Parathyroid adenoma (tissue), 2 donors: ENCODE measurements around the gene BTBD10.

Experiments
- H2AFZ ChIP-seq: fragments of 300-600 bp; sonication (generic); one replicate; pipeline ENCODE4 v1.7.0; 2017; ENCODE audit warnings: antibody characterized with exemption, mild to moderate bottlenecking
- H3K27ac ChIP-seq: fragments of 300-600 bp; sonication (generic); one replicate; pipeline ENCODE4 v1.7.0; 2017
- H3K27me3 ChIP-seq: fragments of 300-600 bp; sonication (generic); one replicate; pipeline ENCODE4 v1.7.0; 2017; ENCODE audit warnings: low read length; ENCODE audit not compliant: control insufficient read depth, insufficient read depth
- H3K36me3 ChIP-seq: fragments of 300-600 bp; sonication (generic); one replicate; pipeline ENCODE4 v1.7.0; 2017; ENCODE audit warnings: low read length; ENCODE audit not compliant: control insufficient read depth, insufficient read depth
- H3K4me1 ChIP-seq: fragments of 300-600 bp; sonication (generic); one replicate; pipeline ENCODE4 v1.7.0; 2017; ENCODE audit warnings: control low read depth
- H3K4me2 ChIP-seq: fragments of 300-600 bp; sonication (generic); one replicate; pipeline ENCODE4 v1.7.0; 2017; ENCODE audit warnings: low read length
- H3K4me3 ChIP-seq: fragments of 300-600 bp; sonication (generic); one replicate; pipeline ENCODE4 v1.7.0; 2017; ENCODE audit warnings: low read depth, low read length
- H3K79me2 ChIP-seq: fragments of 300-600 bp; sonication (generic); one replicate; pipeline ENCODE4 v1.7.0; 2017; ENCODE audit warnings: control low read depth
- H3K9ac ChIP-seq: fragments of 300-600 bp; sonication (generic); one replicate; pipeline ENCODE4 v1.7.0; 2017; ENCODE audit warnings: mild to moderate bottlenecking
- H3K9me3 ChIP-seq: fragments of 300-600 bp; sonication (generic); one replicate; pipeline ENCODE4 v1.7.0; 2017; ENCODE audit warnings: low read length; ENCODE audit not compliant: control insufficient read depth
- TF ChIP-seq, protein P1 (sequence below): fragments of 300-600 bp; sonication (generic); IDR thresholded peaks from one replicate; pipeline ENCODE4 v1.7.0; 2017; ENCODE audit warnings: antibody characterized with exemption, mild to moderate bottlenecking
- donor health status: primary hyperparathyroidism.

The BTBD10 gene

DNA sequence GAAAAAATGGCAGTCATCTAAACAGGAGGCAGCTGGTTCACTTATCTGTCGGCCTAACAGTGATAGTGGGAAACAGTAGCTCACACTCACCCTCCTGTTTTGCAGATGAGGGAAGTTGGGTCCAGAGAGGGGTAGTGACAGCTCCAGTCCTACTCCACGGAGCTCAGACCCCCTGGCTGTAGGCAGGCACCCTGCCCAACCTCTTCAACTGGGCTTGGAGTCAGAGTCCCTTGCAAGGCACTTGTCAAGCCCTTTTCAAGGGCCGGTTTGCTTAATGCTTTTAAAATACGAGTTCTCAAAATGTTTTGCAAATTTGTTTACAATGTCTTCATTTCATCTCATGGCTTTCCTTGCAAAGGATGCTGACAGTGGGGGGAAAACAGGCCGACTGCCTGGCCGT lies 110.3 kb downstream of the BTBD10 start:
- no peak overlapping the region for H3K4me3 ChIP-seq
- TF ChIP-seq, protein P1, sequence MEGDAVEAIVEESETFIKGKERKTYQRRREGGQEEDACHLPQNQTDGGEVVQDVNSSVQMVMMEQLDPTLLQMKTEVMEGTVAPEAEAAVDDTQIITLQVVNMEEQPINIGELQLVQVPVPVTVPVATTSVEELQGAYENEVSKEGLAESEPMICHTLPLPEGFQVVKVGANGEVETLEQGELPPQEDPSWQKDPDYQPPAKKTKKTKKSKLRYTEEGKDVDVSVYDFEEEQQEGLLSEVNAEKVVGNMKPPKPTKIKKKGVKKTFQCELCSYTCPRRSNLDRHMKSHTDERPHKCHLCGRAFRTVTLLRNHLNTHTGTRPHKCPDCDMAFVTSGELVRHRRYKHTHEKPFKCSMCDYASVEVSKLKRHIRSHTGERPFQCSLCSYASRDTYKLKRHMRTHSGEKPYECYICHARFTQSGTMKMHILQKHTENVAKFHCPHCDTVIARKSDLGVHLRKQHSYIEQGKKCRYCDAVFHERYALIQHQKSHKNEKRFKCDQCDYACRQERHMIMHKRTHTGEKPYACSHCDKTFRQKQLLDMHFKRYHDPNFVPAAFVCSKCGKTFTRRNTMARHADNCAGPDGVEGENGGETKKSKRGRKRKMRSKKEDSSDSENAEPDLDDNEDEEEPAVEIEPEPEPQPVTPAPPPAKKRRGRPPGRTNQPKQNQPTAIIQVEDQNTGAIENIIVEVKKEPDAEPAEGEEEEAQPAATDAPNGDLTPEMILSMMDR, result no peak
- peaks cover 2% of the 10 kb centered on the region for H3K79me2 ChIP-seq
- H3K9me3 ChIP-seq, result no peaks in the 10 kb centered on the region
- no peak overlapping the region for H3K9ac ChIP-seq
- H3K36me3 ChIP-seq, result no peaks in the 10 kb centered on the region
- H3K27me3 ChIP-seq, result no peaks in the 10 kb centered on the region
- H3K4me2 ChIP-seq, result no peak overlapping the region
- H2AFZ ChIP-seq, result no peak overlapping the region
- no peaks in the 10 kb centered on the region for H3K4me1 ChIP-seq
- H3K27ac ChIP-seq, result no peak overlapping the region

DNA sequence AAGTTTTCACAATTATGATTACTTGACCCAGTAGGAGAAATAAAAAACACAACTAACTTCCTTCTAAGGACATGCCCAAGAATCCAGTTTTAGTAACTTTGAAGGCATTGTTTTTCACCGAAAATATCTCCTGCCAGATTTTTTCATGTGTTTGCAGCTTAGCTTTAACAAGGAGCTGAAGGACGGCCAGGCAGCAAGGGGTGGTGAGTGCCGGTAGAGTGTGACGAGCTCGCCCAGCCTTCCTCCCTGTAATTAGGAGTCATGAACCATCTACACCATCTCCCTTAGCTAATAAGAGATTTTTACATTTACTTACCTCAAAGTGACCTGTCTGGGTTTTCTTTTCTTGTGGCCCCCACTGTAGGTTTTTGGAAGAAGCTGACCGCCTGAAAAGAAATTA lies 113.4 kb downstream of the BTBD10 start:
- H3K9ac ChIP-seq, result no peak overlapping the region
- no peak overlapping the region for H3K4me2 ChIP-seq
- TF ChIP-seq, protein P1, result no peak
- no peaks in the 10 kb centered on the region for H3K27me3 ChIP-seq
- H3K4me3 ChIP-seq, result no peak overlapping the region
- H3K9me3 ChIP-seq, result no peaks in the 10 kb centered on the region
- H2AFZ ChIP-seq, result no peak overlapping the region
- peaks cover 5% of the 10 kb centered on the region for H3K79me2 ChIP-seq
- H3K27ac ChIP-seq, result no peak overlapping the region
- no peaks in the 10 kb centered on the region for H3K4me1 ChIP-seq
- no peaks in the 10 kb centered on the region for H3K36me3 ChIP-seq

DNA sequence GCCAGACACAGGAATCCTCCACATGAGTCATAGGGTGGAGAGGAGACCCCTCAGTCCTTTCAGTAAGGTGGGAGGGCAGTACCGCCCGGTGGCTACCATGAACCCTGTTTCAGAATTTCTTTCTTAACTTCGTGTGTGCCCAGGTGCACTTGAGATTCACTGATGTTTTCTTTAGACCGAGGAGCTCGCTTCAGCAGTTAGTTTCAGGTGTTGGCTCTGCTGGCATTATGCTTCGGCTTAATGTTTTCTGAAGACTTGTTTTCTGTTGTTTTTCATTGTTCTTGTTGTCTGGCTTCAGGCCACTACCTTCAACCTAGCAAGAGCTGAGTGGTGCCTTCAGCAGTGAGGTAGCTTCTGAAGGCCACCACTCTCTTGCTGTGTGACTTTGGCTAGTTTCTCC lies 114.0 kb downstream of the BTBD10 start:
- Histone ChIP-seq H3K4me3 (no peak overlapping the region), H3K36me3 (no peaks in the 10 kb centered on the region), H3K9me3 (no peaks in the 10 kb centered on the region), H3K27ac (no peak overlapping the region), H3K27me3 (no peaks in the 10 kb centered on the region), H3K4me2 (no peak overlapping the region), H3K79me2 (peaks cover 11% of the 10 kb centered on the region), H3K9ac (no peak overlapping the region), H2AFZ (no peak overlapping the region), H3K4me1 (no peaks in the 10 kb centered on the region)
- TF ChIP-seq, protein P1, result no peak

GRCh38 chr11:13348305-13348704 lies 114.7 kb downstream of the BTBD10 start:
- no peaks in the 10 kb centered on the region for H3K4me1 ChIP-seq
- H3K27me3 ChIP-seq, result no peaks in the 10 kb centered on the region
- no peak overlapping the region for H3K4me3 ChIP-seq
- H3K9me3 ChIP-seq, result no peaks in the 10 kb centered on the region
- H3K4me2 ChIP-seq, result no peak overlapping the region
- H3K79me2 ChIP-seq, result peaks cover 12% of the 10 kb centered on the region
- H3K27ac ChIP-seq, result no peak overlapping the region
- no peaks in the 10 kb centered on the region for H3K36me3 ChIP-seq
- no peak overlapping the region for H3K9ac ChIP-seq
- TF ChIP-seq, protein P1, result no peak
- H2AFZ ChIP-seq, result no peak overlapping the region

DNA sequence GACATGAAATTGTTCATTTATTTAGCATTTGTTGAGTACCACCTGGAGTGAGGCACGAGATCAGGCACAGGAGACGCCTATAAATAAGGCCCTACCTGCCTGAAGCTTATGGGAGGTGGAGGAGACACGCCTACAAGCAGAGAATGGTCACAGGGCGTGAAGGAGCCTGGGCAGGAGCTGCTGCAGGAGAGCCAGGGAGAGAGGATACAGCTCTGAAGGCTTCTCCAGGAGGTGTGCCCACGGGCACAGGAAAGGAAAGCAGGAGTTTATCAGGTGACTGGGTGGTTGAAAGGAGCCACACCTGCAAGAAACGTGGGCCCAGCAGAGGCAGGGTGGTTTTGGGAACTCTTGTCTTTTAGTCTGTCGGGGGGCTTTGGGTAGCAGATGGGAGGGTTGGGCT lies 115.1 kb downstream of the BTBD10 start:
- H3K27ac ChIP-seq, result no peak overlapping the region
- no peak overlapping the region for H3K9ac ChIP-seq
- no peak overlapping the region for H3K4me2 ChIP-seq
- no peaks in the 10 kb centered on the region for H3K9me3 ChIP-seq
- H3K27me3 ChIP-seq, result no peaks in the 10 kb centered on the region
- TF ChIP-seq, protein P1, result no peak
- H2AFZ ChIP-seq, result no peak overlapping the region
- peaks cover 12% of the 10 kb centered on the region for H3K79me2 ChIP-seq
- H3K4me3 ChIP-seq, result no peak overlapping the region
- no peaks in the 10 kb centered on the region for H3K4me1 ChIP-seq
- H3K36me3 ChIP-seq, result no peaks in the 10 kb centered on the region
